OCI-LY1 (cell line): ENCODE measurements around the gene FMO2.

Experiments
- EZH2 ChIP-seq: fragments of 200-600 bp; sonication (generic), shearing (Covaris generic); IDR thresholded peaks from 2 replicates; pipeline ENCODE4 v1.8.0; 2017; ENCODE audit warnings: borderline replicate concordance, mixed run types, mild to moderate bottlenecking, antibody characterized with exemption, low read length, moderate library complexity, mixed read lengths
- TF ChIP-seq, protein P1 (sequence below): fragments of 200-600 bp; sonication (generic), shearing (Covaris generic); IDR thresholded peaks from 2 replicates; pipeline ENCODE4 v1.5.1; 2017; ENCODE audit warnings: mild to moderate bottlenecking, antibody characterized with exemption, low read length, moderate library complexity, mixed read lengths

DNA sequence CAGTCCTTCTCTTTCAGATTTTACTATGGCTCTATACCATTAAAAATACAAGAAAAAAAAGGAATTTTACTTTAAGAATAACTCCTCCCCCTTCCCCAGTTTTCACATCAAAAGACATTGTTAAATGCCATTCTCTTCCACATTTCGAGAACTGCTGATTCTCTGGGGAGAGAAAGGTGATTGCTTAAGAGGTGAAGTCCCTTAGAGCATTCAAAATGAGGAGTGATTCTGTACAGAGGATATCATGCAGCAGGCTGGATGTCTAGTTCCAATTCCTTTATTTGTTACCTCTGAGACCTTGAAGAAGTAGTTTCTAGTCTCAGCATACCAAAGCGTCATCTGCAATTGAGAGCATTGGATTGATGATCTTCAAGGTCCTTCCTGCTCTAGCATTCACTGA lies 47.5 kb upstream of the FMO2 start:
- TF ChIP-seq EZH2 = no peak
- TF ChIP-seq, protein P1, sequence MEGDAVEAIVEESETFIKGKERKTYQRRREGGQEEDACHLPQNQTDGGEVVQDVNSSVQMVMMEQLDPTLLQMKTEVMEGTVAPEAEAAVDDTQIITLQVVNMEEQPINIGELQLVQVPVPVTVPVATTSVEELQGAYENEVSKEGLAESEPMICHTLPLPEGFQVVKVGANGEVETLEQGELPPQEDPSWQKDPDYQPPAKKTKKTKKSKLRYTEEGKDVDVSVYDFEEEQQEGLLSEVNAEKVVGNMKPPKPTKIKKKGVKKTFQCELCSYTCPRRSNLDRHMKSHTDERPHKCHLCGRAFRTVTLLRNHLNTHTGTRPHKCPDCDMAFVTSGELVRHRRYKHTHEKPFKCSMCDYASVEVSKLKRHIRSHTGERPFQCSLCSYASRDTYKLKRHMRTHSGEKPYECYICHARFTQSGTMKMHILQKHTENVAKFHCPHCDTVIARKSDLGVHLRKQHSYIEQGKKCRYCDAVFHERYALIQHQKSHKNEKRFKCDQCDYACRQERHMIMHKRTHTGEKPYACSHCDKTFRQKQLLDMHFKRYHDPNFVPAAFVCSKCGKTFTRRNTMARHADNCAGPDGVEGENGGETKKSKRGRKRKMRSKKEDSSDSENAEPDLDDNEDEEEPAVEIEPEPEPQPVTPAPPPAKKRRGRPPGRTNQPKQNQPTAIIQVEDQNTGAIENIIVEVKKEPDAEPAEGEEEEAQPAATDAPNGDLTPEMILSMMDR = no peak
